KOPT-K1 (cell line): ENCODE results near the gene PLIN5.

ENCODE experiments used
- H3K27ac ChIP-seq: fragments of 200-600 bp; sonication (generic); 2 replicates; pipeline ENCODE4 v1.5.1; 2016; ENCODE audit warnings: antibody characterized with exemption, mild to moderate bottlenecking, low read depth, low read length; ENCODE audit not compliant: poor library complexity, severe bottlenecking
- H3K36me3 ChIP-seq: fragments of 200-600 bp; sonication (generic); 2 replicates; pipeline ENCODE4 v1.5.1; 2017; ENCODE audit warnings: antibody characterized with exemption, mild to moderate bottlenecking, low read length, moderate library complexity; ENCODE audit not compliant: insufficient read depth
- H3K9me3 ChIP-seq: fragments of 200-600 bp; sonication (generic); 2 replicates; pipeline ENCODE4 v1.5.1; 2017; ENCODE audit warnings: antibody characterized with exemption, low read length, mild to moderate bottlenecking; ENCODE audit not compliant: insufficient read depth, poor library complexity, severe bottlenecking

PLIN5 gene

GRCh38 chr19:4500841-4501591 is 34.0 kb downstream of the PLIN5 start:
- Histone ChIP-seq H3K36me3 (peaks cover 87% of the 10 kb centered on the region), H3K27ac (no peak overlapping the region), H3K9me3 (no peaks in the 10 kb centered on the region)

DNA sequence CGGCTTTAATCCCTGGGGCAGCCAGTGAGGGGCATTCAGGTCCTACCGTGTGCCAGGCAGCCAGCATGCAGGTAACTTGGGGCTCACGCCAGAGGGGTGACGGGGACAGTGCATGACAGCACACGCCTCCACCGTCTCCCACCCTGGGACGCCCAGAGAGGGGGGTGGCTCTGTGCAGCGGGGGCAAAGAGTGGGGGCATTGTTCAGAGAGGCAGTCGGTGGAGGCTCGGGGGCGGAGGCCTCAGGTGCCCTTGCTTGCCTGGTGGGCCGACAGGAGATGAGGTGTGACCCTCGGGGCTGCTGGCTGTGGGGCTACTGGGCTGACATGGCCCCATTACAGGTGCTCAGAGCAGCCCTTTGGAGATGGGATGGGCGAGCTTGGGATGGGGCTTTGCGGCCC is 35.2 kb downstream of the PLIN5 start:
- H3K36me3 ChIP-seq = peaks cover 86% of the 10 kb centered on the region
- no peaks in the 10 kb centered on the region for H3K9me3 ChIP-seq
- no peak overlapping the region for H3K27ac ChIP-seq

DNA sequence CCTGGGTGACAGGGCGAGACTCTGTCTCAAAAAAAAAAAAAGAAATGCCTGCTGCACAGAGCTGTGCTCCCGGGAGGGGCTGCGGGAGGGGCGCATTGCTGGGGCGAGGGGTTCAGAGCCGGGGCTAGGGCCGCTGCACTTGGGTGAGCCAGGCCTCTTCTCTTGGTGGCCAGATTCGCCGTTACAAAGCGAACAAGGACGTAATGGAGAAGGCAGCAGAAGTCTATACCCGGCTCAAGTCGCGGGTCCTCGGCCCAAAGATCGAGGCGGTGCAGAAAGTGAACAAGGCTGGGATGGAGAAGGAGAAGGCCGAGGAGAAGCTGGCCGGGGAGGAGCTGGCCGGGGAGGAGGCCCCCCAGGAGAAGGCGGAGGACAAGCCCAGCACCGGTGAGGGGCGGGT is 35.7 kb downstream of the PLIN5 start:
- Histone ChIP-seq H3K27ac (no peak overlapping the region), H3K36me3 (peaks cover 86% of the 10 kb centered on the region), H3K9me3 (no peaks in the 10 kb centered on the region)

GRCh38 chr19:4498694-4499093 is 36.3 kb downstream of the PLIN5 start:
- Histone ChIP-seq H3K27ac (no peak overlapping the region), H3K36me3 (peaks cover 92% of the 10 kb centered on the region), H3K9me3 (no peaks in the 10 kb centered on the region)

DNA sequence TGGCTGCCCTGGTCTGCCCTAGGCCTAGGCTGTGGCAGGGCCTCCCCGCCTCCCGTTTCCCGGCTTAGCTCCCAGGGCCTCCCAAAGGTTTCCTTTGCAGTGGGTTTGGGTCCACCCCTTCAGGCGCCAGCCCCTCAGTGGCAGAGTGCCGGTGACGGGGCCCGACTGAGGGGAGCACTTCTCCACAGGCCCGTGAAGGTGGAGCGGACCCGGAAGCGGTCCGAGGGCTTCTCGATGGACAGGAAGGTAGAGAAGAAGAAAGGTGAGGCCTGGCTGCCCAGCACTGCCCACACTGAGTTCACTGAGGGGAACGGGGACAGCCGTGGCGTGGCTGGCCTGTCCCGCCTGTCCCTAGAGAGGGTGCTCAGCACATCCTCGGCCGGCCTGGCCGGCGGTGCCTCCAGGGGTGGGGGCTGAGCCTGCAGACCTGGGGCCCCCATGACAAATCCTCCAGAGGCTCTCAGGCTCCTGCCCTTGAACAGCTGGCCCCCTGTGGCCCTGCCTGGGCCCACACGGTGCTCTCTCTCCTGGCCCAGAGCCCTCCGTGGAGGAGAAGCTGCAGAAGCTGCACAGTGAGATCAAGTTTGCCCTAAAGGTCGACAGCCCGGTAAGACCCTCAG is 37.1 kb downstream of the PLIN5 start:
- no peaks in the 10 kb centered on the region for H3K9me3 ChIP-seq
- peaks cover 95% of the 10 kb centered on the region for H3K36me3 ChIP-seq
- H3K27ac ChIP-seq = no peak overlapping the region

- Histone ChIP-seq H3K27ac (no peak overlapping the region), H3K9me3 (no peaks in the 10 kb centered on the region), H3K36me3 (peaks cover 95% of the 10 kb centered on the region)
These were observed 38.7 kb downstream of the PLIN5 start for GRCh38 chr19:4496304-4496703.

GRCh38 chr19:4495471-4495870 is 39.6 kb downstream of the PLIN5 start:
- no peak overlapping the region for H3K27ac ChIP-seq
- H3K9me3 ChIP-seq = no peaks in the 10 kb centered on the region
- H3K36me3 ChIP-seq = peaks cover 93% of the 10 kb centered on the region

DNA sequence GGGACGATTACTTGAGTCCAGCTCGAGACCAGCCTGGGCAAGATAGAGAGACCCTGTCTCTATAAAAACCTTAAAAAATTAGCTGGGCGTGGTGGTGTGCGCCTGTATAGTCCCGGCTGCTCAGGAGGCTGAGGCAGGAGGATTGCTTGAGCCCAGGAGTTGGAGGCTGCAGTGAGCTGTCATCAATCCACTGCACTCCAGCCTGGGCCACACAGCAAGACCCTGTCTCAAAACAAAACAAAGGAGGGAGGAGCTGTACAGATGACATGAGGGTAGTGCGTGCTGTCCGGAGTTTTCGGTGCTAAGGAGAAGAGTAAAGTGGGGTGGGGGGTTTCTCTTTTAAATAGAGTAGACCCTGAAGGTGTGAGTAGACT is 40.3 kb downstream of the PLIN5 start:
- H3K36me3 ChIP-seq = peaks cover 93% of the 10 kb centered on the region
- no peaks in the 10 kb centered on the region for H3K9me3 ChIP-seq
- H3K27ac ChIP-seq = no peak overlapping the region

DNA sequence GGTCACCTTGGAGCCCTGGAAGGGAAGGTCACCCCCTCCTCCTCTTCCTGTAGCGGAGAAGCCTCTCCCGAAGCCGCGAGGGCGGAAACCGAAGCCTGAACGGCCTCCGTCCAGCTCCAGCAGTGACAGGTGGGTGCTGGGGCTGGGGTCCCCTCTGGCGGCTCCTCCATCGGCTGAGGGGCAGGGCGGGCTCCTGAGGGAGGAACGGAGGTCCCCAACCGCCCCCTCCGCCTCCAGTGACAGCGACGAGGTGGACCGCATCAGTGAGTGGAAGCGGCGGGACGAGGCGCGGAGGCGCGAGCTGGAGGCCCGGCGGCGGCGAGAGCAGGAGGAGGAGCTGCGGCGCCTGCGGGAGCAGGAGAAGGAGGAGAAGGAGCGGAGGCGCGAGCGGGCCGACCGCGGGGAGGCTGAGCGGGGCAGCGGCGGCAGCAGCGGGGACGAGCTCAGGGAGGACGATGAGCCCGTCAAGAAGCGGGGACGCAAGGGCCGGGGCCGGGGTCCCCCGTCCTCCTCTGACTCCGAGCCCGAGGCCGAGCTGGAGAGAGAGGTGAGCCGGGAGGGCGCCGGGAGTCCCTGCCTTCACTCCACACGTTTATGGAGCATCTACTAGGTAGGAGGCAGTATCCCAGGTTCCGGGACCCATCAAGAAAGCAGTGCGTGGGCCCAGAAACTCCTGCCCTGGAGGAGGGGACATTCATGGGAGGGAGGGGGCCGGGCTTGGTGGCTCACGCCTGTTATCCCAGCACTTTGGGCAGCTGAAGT is 40.9 kb downstream of the PLIN5 start:
- Histone ChIP-seq H3K36me3 (peaks cover 93% of the 10 kb centered on the region), H3K9me3 (no peaks in the 10 kb centered on the region), H3K27ac (no peak overlapping the region)

- Histone ChIP-seq H3K27ac (no peak overlapping the region), H3K36me3 (peaks cover 96% of the 10 kb centered on the region), H3K9me3 (no peaks in the 10 kb centered on the region)
These were observed 41.7 kb downstream of the PLIN5 start for GRCh38 chr19:4493104-4493928.

- Histone ChIP-seq H3K9me3 (no peaks in the 10 kb centered on the region), H3K36me3 (peaks cover 91% of the 10 kb centered on the region)
These were observed 42.5 kb downstream of the PLIN5 start for GRCh38 chr19:4492337-4493103.

DNA sequence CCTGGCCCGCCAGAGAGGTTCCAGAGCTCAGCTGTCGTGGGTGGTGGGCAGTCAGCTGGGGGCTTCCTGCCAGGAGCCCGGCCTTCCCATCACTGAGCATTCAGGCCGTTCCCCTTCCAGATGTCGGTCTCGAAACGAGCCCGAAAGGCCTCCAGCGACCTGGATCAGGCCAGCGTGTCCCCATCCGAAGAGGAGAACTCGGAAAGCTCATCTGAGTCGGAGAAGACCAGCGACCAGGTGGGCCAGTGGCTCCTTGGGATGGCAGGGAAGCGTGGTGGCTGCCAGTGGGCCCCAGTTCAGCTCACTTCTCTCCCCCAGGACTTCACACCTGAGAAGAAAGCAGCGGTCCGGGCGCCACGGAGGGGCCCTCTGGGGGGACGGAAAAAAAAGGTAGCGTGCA is 43.6 kb downstream of the PLIN5 start:
- Histone ChIP-seq H3K27ac (no peak overlapping the region), H3K36me3 (peaks cover 80% of the 10 kb centered on the region), H3K9me3 (no peaks in the 10 kb centered on the region)

More at GRCh38 chr19:4492337-4493103, 42.5 kb downstream of the PLIN5 start:
- no peak overlapping the region for H3K27ac ChIP-seq

DNA sequence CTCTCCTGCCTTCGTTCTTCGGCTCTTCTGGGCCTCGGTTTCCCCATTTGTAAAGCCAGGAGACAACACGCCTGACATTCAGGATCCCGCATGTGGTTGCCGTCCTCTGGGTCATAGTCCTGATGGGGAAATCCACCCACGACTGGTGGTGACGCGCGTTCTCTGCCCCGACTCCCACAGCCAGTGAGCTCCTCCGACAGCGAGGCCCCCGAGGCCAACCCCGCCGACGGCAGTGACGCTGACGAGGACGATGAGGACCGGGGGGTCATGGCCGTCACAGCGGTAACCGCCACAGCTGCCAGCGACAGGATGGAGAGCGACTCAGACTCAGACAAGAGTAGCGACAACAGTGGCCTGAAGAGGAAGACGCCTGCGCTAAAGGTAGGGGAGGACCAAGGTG is 46.5 kb downstream of the PLIN5 start:
- Histone ChIP-seq H3K27ac (no peak overlapping the region), H3K9me3 (no peaks in the 10 kb centered on the region), H3K36me3 (peaks cover 62% of the 10 kb centered on the region)

DNA sequence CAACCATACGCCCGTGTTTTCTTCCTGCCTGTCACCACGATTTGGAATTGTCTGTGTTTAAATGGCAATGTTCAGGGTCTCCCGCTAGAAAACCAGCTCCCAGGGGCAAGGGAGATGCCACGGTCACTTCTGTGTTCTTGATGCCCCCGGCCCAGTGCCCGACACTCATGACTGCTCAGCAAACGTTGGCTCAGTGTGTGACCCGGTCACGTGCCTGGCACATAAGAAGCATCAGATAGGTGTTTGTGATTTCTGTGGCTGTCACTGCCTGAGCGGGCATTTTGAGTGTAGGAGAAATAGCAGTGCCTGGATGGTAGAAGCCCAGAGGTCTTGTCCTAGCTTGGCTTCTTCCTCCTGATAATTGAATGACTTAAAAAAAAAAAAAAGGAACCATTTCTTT is 47.5 kb downstream of the PLIN5 start:
- Histone ChIP-seq H3K36me3 (peaks cover 62% of the 10 kb centered on the region), H3K27ac (no peak overlapping the region), H3K9me3 (no peaks in the 10 kb centered on the region)
